CD14-positive monocyte (primary cell): ENCODE measurements around the gene GLP2R. TPM values are rescaled to one million over a fixed set of nuclear protein-coding genes. Genes with fewer than 3 reads are reported as not detected.
A peak's percentile ranks its signal among the peaks of the same experiment; 100 is the strongest.

ENCODE experiments used
- DNase-seq, 3 donors: peaks; one replicate each; pipeline ENCODE4 v3.0.0-alpha.2; 2011 to 2022
- H2AFZ ChIP-seq: 2 replicates; pipeline ENCODE4 v1.6.0; 2012; ENCODE audit warnings: mild to moderate bottlenecking, low read depth, low read length, inconsistent platforms; ENCODE audit not compliant: insufficient read depth, poor library complexity, severe bottlenecking
- H3K27ac ChIP-seq, 2 donors: 1 replicate in 1 of 2; 2 replicates in 1 of 2; pipeline ENCODE4 v1.5.1; 2012 to 2013; ENCODE audit warnings: low read length in 2 of 2, control low read depth in 1 of 2, inconsistent platforms in 1 of 2, low read depth in 1 of 2, mild to moderate bottlenecking in 1 of 2
- H3K27me3 ChIP-seq, 2 donors: one replicate each; pipeline versions ENCODE4 v1.6.0 to v1.6.1; 2011 to 2013; ENCODE audit warnings: low read length in 2 of 2; ENCODE audit not compliant: control insufficient read depth in 2 of 2, insufficient read depth in 2 of 2
- H3K36me3 ChIP-seq, 2 donors: replicated peaks in 1 of 2; 1 replicate in 1 of 2; 2 replicates in 1 of 2; pipeline versions ENCODE4 v1.5.1 to v1.6.1; 2012 to 2013; ENCODE audit warnings: low read length in 2 of 2, control low read depth in 1 of 2, inconsistent platforms in 1 of 2, mild to moderate bottlenecking in 1 of 2; ENCODE audit not compliant: insufficient read depth in 2 of 2, control insufficient read depth in 1 of 2
- H3K4me1 ChIP-seq, 2 donors: 1 replicate in 1 of 2; 2 replicates in 1 of 2; pipeline versions ENCODE4 v1.5.1 to v1.6.1; 2012 to 2013; ENCODE audit warnings: low read length in 2 of 2, control low read depth in 1 of 2, inconsistent platforms in 1 of 2, mild to moderate bottlenecking in 1 of 2, moderate library complexity in 1 of 2; ENCODE audit not compliant: insufficient read depth in 2 of 2, control insufficient read depth in 1 of 2
- H3K4me2 ChIP-seq: replicated peaks from 2 replicates; pipeline ENCODE3; 2012; ENCODE audit warnings: low read length, moderate library complexity, mild to moderate bottlenecking; ENCODE audit not compliant: poor library complexity, severe bottlenecking; ENCODE audit errors: extremely low read depth
- H3K4me3 ChIP-seq, 3 experiments: fragments of 200-600 bp in 1 of 3; sonication (generic) in 1 of 3; replicated peaks in 1 of 3; 1 replicate in 2 of 3; 2 replicates in 1 of 3; pipeline ENCODE4 v1.5.1; 2011 to 2013; ENCODE audit warnings: low read length in 3 of 3, mild to moderate bottlenecking in 3 of 3, control low read depth in 2 of 3, low read depth in 2 of 3, inconsistent platforms in 1 of 3, moderate library complexity in 1 of 3
- H3K79me2 ChIP-seq: 2 replicates; pipeline ENCODE4 v1.6.0; 2012; ENCODE audit warnings: mild to moderate bottlenecking, control low read depth, inconsistent platforms, low read length, moderate library complexity; ENCODE audit not compliant: insufficient read depth
- H3K9ac ChIP-seq: 2 replicates; pipeline ENCODE4 v1.6.0; 2017; ENCODE audit warnings: low read length, mild to moderate bottlenecking; ENCODE audit not compliant: insufficient read depth, poor library complexity, severe bottlenecking
- H3K9me3 ChIP-seq, 2 donors: replicated peaks in 1 of 2; 1 replicate in 1 of 2; 2 replicates in 1 of 2; pipeline versions ENCODE4 v1.5.1 to v1.6.1; 2012 to 2013; ENCODE audit warnings: low read length in 2 of 2, control low read depth in 1 of 2; ENCODE audit not compliant: control insufficient read depth in 1 of 2, insufficient read depth in 1 of 2
- H4K20me1 ChIP-seq: 2 replicates; pipeline ENCODE4 v1.6.0; 2012; ENCODE audit warnings: mild to moderate bottlenecking, low read length, control low read depth, moderate library complexity; ENCODE audit not compliant: insufficient read depth
- H3K27ac Mint-ChIP-seq, 7 donors: one replicate each; pipeline ENCODE4 v1.8.0; 2020; ENCODE audit warnings: mild to moderate bottlenecking in 7 of 7, mixed read lengths in 7 of 7, moderate library complexity in 6 of 7, inconsistent platforms in 2 of 7
- H3K27me3 Mint-ChIP-seq, 3 donors: one replicate each; pipeline ENCODE4 v1.8.0; 2021 to 2022; ENCODE audit warnings: low read depth in 3 of 3, mild to moderate bottlenecking in 3 of 3, mixed read lengths in 3 of 3, moderate library complexity in 3 of 3, inconsistent platforms in 1 of 3
- H3K36me3 Mint-ChIP-seq, 2 donors: one replicate each; pipeline ENCODE4 v1.8.0; 2020; ENCODE audit warnings: mixed read lengths in 2 of 2, inconsistent platforms in 1 of 2, mild to moderate bottlenecking in 1 of 2
- H3K4me1 Mint-ChIP-seq: one replicate; pipeline ENCODE4 v1.8.0; 2020; ENCODE audit warnings: mild to moderate bottlenecking, mixed read lengths
- H3K4me3 Mint-ChIP-seq, 2 donors: one replicate each; pipeline ENCODE4 v1.8.0; 2020; ENCODE audit warnings: mild to moderate bottlenecking in 2 of 2, mixed read lengths in 2 of 2, moderate library complexity in 1 of 2
- H3K9me3 Mint-ChIP-seq, 7 donors: one replicate each; pipeline ENCODE4 v1.8.0; 2020 to 2022; ENCODE audit warnings: mixed read lengths in 7 of 7, mild to moderate bottlenecking in 6 of 7, moderate library complexity in 6 of 7, inconsistent platforms in 2 of 7
- CTCF ChIP-seq: fragments of 200-600 bp; IDR thresholded peaks from one replicate; pipeline ENCODE4 v1.8.0; 2022; ENCODE audit warnings: antibody characterized with exemption, mild to moderate bottlenecking
- WGBS: methylation state at CpG from one replicate; pipeline ENCODE4 v1.1.5; 2013; ENCODE audit warnings: missing lambda C conversion rate; ENCODE audit not compliant: insufficient coverage; 5-methylcytosine and 5-hydroxymethylcytosine counted together
- intact Hi-C, 2 donors: fragments of 100-400 bp; cut with micrococcal nuclease; formaldehyde crosslinking; loops; one replicate each; pipeline versions ENCODE4 v1.15.0 to v1.15.1; 2023
- polyA plus RNA-seq, 3 donors: library from polyadenylated mRNA; depleted of rRNA in 1 of 3; unstranded in 2 of 3; stranded (reverse) in 1 of 3; fragments of 300-500 nt in 2 of 3; fragments of >200 nt in 1 of 3; fragmentation: Illumina TruSeq in 2 of 3; gene quantifications; 1 replicate in 2 of 3; 2 replicates in 1 of 3; pipeline ENCODE4 v1.2.3, GENCODE V29; 2012 to 2021

The GLP2R gene
- polyA plus RNA-seq, 3 donors = not detected

- WGBS = 90% methylated on average over 5 of the region's 13 CpGs
- Histone ChIP-seq H3K79me2 (no peaks in the 10 kb centered on the region), H3K4me1 (no peaks in the 10 kb centered on the region), H2AFZ (no peak overlapping the region), H3K27ac (peak overlapping the region in 1 of 2 donors; percentile 14), H3K4me3 (no peak overlapping the region), H3K9ac (no peak overlapping the region), H3K36me3 (peaks cover 79 to 93% of the 10 kb centered on the region in 2 donors), H3K27me3 (no peaks in the 10 kb centered on the region), H4K20me1 (peaks cover 60% of the 10 kb centered on the region), H3K9me3 (no peaks in the 10 kb centered on the region), H3K4me2 (no peak overlapping the region)
- Mint-ChIP-seq H3K36me3 (peaks cover 63 to 82% of the 10 kb centered on the region in 2 donors), H3K4me3 (no peak overlapping the region), H3K27ac (peak overlapping the region in 5 of 7 donors; percentile 1 to 78 (median 43)), H3K27me3 (peaks cover 0 to 2% (median 2%) of the 10 kb centered on the region in 3 donors), H3K4me1 (no peaks in the 10 kb centered on the region), H3K9me3 (peaks cover 0 to 2% (median 0%) of the 10 kb centered on the region in 7 donors)
- no peak for TF ChIP-seq CTCF
- intact Hi-C loops = no loop called here
- DNase-seq = no peak
Measured at GRCh38 chr17:9928601-9929333, 103.0 kb downstream of the GLP2R start.

- Histone ChIP-seq H3K4me2 (no peak overlapping the region), H3K9me3 (no peaks in the 10 kb centered on the region), H3K4me3 (no peak overlapping the region), H3K36me3 (peaks cover 78 to 93% of the 10 kb centered on the region in 2 donors), H4K20me1 (peaks cover 60% of the 10 kb centered on the region), H3K4me1 (no peaks in the 10 kb centered on the region), H3K79me2 (no peaks in the 10 kb centered on the region), H3K27ac (no peak overlapping the region), H3K9ac (no peak overlapping the region), H2AFZ (no peak overlapping the region), H3K27me3 (no peaks in the 10 kb centered on the region)
- no peak for DNase-seq
- no peak for TF ChIP-seq CTCF
- H3K36me3 Mint-ChIP-seq = peaks cover 66 to 90% of the 10 kb centered on the region in 2 donors
- H3K27me3 Mint-ChIP-seq = peaks cover 0 to 1% (median 0%) of the 10 kb centered on the region in 3 donors
- no peak overlapping the region for H3K4me3 Mint-ChIP-seq
- intact Hi-C loops = no loop called here
- H3K4me1 Mint-ChIP-seq = no peaks in the 10 kb centered on the region
- H3K27ac Mint-ChIP-seq = no peak overlapping the region
- 94% methylated on average over 3 of the region's 8 CpGs for WGBS
- H3K9me3 Mint-ChIP-seq = peaks cover 0 to 2% (median 0%) of the 10 kb centered on the region in 7 donors
Measured at GRCh38 chr17:9929871-9930270, 104.1 kb downstream of the GLP2R start.
